Stimulated activated CD4-positive, alpha-beta T cell treated with anti-CD3 and anti-CD28 coated beads, Interleukin-1b, Interleukin-23, amount 100 ng/mL, for 1 hour (primary cell): Measurements from ENCODE around the gene ZAP70.

Experiments used
- DNase-seq, 2 donors: peaks; one replicate each; pipeline ENCODE4 v3.0.0-alpha.2; 2020; ENCODE audit warnings: low read depth in 2 of 2

The ZAP70 gene

DNA sequence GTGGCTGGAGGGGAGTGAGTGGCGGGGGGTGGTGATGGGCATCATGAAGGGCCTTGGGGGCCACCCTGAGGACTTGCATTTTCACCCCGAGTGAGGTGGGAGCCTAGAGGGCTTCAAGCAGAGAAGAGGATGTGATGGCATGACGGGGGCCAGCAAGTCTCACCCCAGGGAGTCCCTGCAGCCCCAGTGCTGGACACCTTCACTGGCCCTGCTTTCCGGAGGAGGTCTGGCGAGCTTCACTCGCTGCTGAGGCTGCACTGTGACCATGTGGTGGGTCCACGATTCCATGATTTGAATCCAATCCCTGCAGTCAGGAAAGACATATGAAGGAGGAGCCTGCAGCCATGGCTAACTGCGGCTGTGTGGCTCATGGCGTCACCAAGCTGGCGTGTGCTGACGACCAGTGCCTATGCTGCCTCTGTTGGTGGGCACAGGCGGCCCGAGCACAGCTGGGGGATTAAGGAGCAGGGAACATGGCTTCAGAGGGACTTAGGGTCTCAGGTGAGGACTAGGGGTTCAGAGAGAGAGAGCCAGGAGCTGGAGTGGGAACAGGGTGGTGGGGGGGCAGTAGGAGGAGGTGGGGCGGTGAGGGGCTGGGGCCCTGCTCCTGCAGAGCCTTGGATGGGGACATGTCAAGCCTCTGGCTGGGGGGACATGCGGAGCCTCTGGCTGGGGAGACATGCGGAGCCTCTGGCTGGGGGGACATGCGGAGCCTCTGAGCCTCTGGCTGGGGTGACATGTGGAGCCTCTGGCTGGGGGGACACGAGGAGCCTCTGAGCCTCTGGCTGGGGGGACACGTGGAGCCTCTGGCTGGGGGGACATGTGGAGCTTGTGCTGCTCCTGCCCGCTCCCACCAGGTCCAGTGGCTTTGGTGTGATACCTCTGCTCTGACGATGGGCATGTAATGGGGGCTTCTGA lies 3.6 kb downstream of the ZAP70 start:
- DNase-seq = no peak

DNA sequence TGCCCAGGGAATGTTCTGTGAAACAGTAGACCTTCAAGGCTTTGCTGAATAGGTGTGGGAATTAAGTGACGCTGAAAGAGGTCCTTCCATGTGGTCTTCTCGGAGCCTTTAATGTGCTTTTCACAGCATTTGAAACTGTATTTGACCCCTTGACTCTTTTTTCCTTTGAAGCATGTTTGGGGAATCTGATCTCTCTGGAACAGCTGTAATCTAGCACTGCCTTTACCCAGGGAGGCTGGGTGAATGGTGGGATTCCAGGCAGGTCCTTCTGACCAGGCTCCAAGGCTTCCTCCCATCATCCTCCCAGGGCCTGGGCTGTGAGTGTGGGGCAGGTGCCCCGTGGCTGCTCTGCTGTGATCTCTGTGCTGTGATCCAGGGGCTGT lies 4.2 kb downstream of the ZAP70 start:
- DNase-seq = no peak

GRCh38 chr2:97718051-97718882 lies 4.9 kb downstream of the ZAP70 start:
- peak in 1 of 2 donors; percentile 44 for DNase-seq

- no peak for DNase-seq
Observed at GRCh38 chr2:97718942-97719341, 5.6 kb downstream of the ZAP70 start.

DNA sequence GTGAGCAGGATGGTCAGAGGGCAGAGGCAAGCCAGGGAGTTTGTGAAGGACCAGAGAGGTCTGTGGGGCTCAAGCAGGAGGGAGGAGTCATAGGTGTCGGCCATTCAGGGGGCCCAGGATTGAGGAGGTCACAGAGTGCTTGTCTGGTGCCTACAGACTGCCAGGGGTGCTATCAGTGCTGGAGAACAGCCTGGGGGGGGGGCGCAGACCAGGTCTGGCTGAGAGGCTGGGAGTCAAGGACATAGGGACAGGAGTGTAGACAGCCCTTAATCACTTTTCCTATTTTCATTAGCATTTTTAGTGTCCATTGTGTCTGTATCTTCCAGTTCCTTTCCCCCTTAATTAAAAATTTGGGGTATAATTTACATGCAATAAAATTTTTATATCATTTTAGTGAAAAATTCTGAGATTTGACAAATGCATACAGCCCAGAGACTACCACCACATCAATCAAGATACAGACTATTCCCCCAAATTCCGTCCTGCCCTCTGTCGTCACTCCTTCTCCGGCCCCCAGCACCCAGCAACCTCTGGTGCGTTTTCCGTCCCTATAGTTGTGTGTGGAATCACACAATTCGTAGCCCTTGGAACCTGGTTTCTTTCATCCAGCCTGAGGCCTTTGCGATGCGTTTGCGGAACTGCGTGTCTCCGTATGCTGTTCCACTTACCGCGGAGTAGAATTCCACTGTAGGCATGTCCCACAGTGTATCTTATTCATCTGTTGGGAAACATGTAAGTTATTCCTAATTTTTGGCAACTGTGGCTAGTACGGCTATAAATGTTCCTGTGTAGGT lies 6.2 kb downstream of the ZAP70 start:
- no peak for DNase-seq

- DNase-seq = no peak
Observed at GRCh38 chr2:97720746-97721145, 7.4 kb downstream of the ZAP70 start.

GRCh38 chr2:97722227-97722626 lies 8.9 kb downstream of the ZAP70 start:
- no peak for DNase-seq

DNA sequence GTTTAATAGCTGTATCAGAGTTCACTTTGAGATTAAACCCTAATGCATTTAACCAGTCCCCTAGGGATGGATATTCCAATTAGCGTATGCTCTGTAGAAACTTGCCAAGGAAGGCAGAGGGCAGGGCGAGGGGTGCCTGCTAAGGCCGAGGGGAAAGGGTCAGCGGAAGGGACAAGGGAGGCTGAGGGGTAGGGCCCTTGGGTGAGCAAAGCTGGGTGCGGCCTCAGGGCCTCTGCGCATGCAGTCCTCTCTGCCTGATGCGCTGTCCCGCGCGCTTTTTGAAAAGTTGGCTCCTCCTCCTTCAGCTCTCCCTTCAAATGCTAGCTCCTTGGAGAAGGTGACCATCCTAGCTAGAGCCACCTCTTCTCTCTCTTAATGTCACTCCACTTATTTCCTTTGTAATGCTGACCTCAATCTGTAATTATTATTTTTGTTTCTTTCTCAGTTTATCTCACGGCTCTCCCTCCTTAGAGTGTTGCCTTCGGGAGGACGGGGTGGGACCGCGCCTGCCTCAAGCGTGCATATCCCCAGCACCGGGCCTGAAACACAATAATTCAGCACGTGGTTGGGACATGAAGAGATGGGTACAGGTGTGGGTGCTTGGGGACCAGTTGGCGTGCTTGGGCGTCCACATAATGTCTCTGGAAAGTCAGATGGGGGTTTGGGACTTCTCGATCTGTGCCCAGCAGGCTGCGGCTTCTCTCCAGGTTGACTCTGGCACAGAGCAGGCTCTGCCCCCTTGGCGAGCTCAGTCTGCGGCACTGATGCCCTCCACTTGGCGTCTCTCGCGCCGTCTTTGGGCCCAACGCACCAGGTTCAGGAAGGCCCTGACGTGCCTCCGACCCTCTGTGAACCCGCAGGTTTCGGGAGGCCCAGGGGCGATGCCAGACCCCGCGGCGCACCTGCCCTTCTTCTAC lies 10.0 kb downstream of the ZAP70 start:
- no peak for DNase-seq

GRCh38 chr2:97724073-97724410 lies 10.7 kb downstream of the ZAP70 start:
- no peak for DNase-seq

DNA sequence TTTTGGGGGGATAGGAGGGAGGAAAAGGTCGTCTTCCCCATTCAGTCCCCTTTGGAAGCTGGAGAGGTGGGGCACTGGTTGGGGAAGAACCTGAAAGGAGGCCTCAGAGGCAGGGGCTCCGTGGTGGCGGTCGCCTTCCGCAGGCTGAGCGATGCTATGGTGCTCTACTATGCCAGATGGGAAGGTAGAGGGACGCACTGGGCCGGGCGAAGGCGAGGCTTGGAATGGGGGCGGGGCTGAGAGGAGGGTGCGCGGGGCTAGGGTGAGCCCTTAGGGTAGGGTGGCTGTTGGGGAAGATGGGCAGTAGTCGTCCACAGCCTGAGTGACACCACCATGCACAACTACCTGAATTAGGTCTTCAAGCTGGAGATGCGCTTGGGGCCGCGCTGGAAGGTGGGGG lies 11.1 kb downstream of the ZAP70 start:
- DNase-seq = no peak

- DNase-seq = no peak
Observed at GRCh38 chr2:97724946-97725688, 11.7 kb downstream of the ZAP70 start.

DNA sequence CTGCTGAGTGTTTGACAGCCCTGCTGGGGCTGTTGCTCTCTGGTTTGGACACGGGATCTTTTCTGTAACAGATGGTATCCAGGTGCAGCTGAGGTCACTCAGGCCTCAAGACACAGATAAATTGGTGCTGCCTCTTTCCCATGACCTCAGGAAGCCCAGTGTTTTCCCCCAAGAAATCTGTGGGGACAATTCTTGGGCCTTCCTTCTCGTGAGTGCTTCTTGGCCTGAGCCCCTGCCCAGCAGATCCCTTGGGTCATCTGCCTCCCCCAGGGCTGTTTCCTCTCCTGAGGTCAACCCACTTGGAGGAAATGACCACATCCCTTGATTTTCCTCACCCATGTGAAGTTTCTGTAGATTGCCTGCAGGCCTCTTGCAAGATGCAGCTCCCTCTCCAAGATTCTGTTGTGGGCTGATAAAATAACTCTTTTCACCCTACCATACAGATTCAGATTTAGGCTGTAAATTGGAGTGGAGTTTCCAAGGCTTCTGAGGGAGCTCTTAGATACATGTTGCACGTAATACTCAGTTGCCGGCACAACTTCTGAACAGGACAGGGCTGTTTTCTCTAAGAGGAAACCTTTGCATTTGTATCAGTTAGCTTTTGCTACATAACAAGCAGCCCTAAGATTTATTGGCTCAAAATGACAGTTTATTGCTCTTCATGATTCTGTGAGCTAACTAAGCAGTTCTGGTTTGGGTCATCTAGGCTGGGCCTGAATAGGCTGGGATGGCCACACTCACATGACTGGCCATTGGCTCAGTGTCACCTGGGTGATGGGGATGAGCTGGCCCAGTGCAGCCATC lies 13.1 kb downstream of the ZAP70 start:
- no peak for DNase-seq

DNA sequence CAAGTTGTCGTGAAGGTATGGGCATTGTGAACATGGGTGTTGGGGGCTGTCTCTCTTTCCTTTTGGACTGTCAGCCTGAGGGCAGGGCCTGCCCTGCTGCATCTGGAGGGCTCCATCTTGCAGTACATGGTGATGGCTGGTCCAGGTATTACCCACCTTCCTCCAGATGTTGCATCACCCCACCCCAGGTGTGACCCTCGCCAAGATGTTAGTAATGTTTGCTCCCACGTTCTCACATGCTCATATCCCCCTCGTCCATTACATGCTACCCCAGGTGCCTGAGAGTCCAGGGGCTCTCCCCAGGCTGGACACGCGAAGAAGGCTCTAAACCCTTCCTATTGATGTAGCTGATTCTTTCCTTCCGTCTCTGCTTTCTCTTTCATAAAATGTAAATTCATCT lies 13.9 kb downstream of the ZAP70 start:
- DNase-seq = no peak

- DNase-seq = no peak
Observed at GRCh38 chr2:97728091-97728731, 14.8 kb downstream of the ZAP70 start.

- no peak for DNase-seq
Observed at GRCh38 chr2:97730245-97730644, 16.9 kb downstream of the ZAP70 start.

DNA sequence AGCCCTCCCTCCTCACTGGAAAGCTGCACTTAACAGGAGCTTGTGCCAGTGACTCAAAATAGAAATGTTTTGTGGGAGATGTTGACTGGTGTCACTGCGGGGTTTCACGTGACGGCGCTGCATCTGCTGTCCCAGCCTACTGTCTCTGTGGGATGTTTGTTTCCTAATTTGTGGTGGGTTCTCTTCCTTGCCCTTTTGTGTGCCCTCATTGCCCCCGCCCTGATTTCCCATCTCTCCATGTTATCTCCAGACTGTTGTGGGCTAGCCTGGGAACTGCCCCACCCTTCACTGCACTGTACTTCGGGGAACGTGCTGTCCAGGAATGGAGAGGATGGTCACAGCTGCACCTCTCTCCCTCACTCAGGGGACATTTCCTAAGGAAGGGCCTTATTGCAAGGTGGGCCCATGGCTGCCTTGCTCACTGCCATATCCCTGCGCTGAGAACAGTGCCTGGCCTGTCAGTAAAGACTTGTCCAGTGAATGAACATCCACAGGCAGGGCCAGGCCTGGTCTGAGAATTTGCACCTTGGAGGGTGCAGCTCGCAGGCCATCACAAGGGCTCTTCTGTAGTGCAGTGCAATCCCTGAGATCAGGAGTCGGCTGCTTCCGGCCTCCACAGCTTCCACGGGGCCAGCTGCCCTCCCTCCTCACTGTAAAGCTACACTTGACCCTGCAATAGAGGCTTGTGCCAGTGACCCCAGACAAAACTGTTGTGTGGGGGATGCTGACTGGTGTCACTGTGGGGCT lies 18.1 kb downstream of the ZAP70 start:
- DNase-seq = no peak

GRCh38 chr2:97732436-97733340 lies 19.3 kb downstream of the ZAP70 start:
- DNase-seq = no peak
